Measurements from ENCODE around the gene GPR61. TPM values are rescaled to one million over a fixed set of nuclear protein-coding genes. Genes with fewer than 3 reads are reported as not detected.

Gene GPR61
- total RNA-seq, 1 donor from 2014 or later = 0.53 TPM

- peaks cover 18% of the 10 kb centered on the region for H3K4me1 Mint-ChIP-seq (ENCODE audit: low read depth)
- H3K27me3 Mint-ChIP-seq = peaks cover 12% of the 10 kb centered on the region
- no peak for TF ChIP-seq CTCF (IDR thresholded peaks at IDR 0.05; ENCODE audit: unreplicated experiment)
- peak overlapping the region; percentile 98 for H3K27ac Mint-ChIP-seq
- no peak for DNase-seq (ENCODE audit: low spot score, unreplicated experiment)
- peak overlapping the region; percentile 98 for H3K4me3 Mint-ChIP-seq (ENCODE audit: low read depth)
- H3K36me3 Mint-ChIP-seq (ENCODE audit: insufficient read depth) = no peaks in the 10 kb centered on the region
- H3K9me3 Mint-ChIP-seq (ENCODE audit: low read depth) = no peaks in the 10 kb centered on the region
These were observed 8.0 kb downstream of the GPR61 start for GRCh38 chr1:109547463-109548320.

- no peaks in the 10 kb centered on the region for H3K9me3 Mint-ChIP-seq (ENCODE audit: low read depth)
- H3K4me1 Mint-ChIP-seq (ENCODE audit: low read depth) = peaks cover 18% of the 10 kb centered on the region
- peaks cover 8% of the 10 kb centered on the region for H3K27me3 Mint-ChIP-seq
- H3K36me3 Mint-ChIP-seq (ENCODE audit: insufficient read depth) = no peaks in the 10 kb centered on the region
- peak within 1 kb of the TSS; percentile 98 for H3K27ac Mint-ChIP-seq
- peak within 1 kb of the TSS; percentile 98 for H3K4me3 Mint-ChIP-seq (ENCODE audit: low read depth)
- peak; percentile 79 for DNase-seq (ENCODE audit: low spot score, unreplicated experiment)
- TF ChIP-seq CTCF (IDR thresholded peaks at IDR 0.05; ENCODE audit: unreplicated experiment) = no peak
These were observed 8.9 kb downstream of the GPR61 start, which contains the start of gene GNAI3 for GRCh38 chr1:109548321-109549267. Gene GNAI3, plus strand, starts transcription at chr1:109548615. Its CDS starts 106 bp downstream, at chr1:109548721.

GRCh38 chr1:109556563-109556962 lies 16.9 kb downstream of the GPR61 start:
- H3K4me1 Mint-ChIP-seq (ENCODE audit: low read depth) = peaks cover 12% of the 10 kb centered on the region
- no peak overlapping the region for H3K4me3 Mint-ChIP-seq (ENCODE audit: low read depth)
- DNase-seq (ENCODE audit: low spot score, unreplicated experiment) = no peak
- H3K27me3 Mint-ChIP-seq = no peaks in the 10 kb centered on the region
- peaks cover 3% of the 10 kb centered on the region for H3K9me3 Mint-ChIP-seq (ENCODE audit: low read depth)
- H3K36me3 Mint-ChIP-seq (ENCODE audit: insufficient read depth) = peaks cover 3% of the 10 kb centered on the region
- no peak for TF ChIP-seq CTCF (IDR thresholded peaks at IDR 0.05; ENCODE audit: unreplicated experiment)
- no peak overlapping the region for H3K27ac Mint-ChIP-seq

GRCh38 chr1:109557520-109557919 lies 17.8 kb downstream of the GPR61 start:
- Mint-ChIP-seq H3K4me1 (ENCODE audit: low read depth) (peaks cover 16% of the 10 kb centered on the region), H3K4me3 (ENCODE audit: low read depth) (no peak overlapping the region), H3K9me3 (ENCODE audit: low read depth) (peaks cover 3% of the 10 kb centered on the region), H3K27ac (no peak overlapping the region), H3K27me3 (no peaks in the 10 kb centered on the region), H3K36me3 (ENCODE audit: insufficient read depth) (peaks cover 3% of the 10 kb centered on the region)
- TF ChIP-seq CTCF (IDR thresholded peaks at IDR 0.05; ENCODE audit: unreplicated experiment) = no peak
- no peak for DNase-seq (ENCODE audit: low spot score, unreplicated experiment)

GRCh38 chr1:109559995-109560394 lies 20.3 kb downstream of the GPR61 start:
- H3K27ac Mint-ChIP-seq = no peak overlapping the region
- peaks cover 3% of the 10 kb centered on the region for H3K9me3 Mint-ChIP-seq (ENCODE audit: low read depth)
- H3K36me3 Mint-ChIP-seq (ENCODE audit: insufficient read depth) = peaks cover 3% of the 10 kb centered on the region
- H3K4me1 Mint-ChIP-seq (ENCODE audit: low read depth) = peaks cover 28% of the 10 kb centered on the region
- H3K27me3 Mint-ChIP-seq = no peaks in the 10 kb centered on the region
- DNase-seq (ENCODE audit: low spot score, unreplicated experiment) = no peak
- no peak for TF ChIP-seq CTCF (IDR thresholded peaks at IDR 0.05; ENCODE audit: unreplicated experiment)
- H3K4me3 Mint-ChIP-seq (ENCODE audit: low read depth) = no peak overlapping the region
